ENCODE data around the gene GMPR. TPM values are rescaled to one million over a fixed set of nuclear protein-coding genes. Genes with fewer than 3 reads are reported as not detected.
A peak's percentile ranks its signal among the peaks of the same experiment; 100 is the strongest.

GMPR gene
- total RNA-seq, 1 donor: 6.5 TPM

DNA sequence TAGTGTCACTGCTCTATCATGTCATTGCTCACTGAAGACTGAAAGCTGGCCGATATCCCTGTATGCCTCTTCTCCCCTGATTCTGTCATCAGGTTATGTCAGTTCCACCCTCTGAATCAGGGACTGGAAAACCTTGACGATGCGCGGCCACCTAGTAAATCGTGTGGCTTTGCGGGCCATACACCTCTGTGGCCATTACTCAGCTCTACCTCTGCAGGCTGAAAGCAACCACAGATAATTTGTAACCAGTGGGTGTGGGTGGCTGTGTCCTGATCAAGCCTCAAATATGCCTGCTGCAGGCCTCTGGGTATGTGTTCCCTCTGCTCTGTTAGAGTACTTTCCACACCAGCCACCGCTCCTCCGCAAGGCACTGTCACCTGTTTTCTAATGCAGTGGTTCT, 105.2 kb downstream of the GMPR start:
- Histone ChIP-seq H3K79me2 (ENCODE audit: insufficient read depth, low read length) (no peaks in the 10 kb centered on the region), H3K27ac (ENCODE audit: low read depth, low read length) (peak overlapping the region; percentile 72), H3K36me3 (ENCODE audit: insufficient read depth, low read length) (no peaks in the 10 kb centered on the region), H3K4me1 (ENCODE audit: insufficient read depth, low read length) (peaks cover 39% of the 10 kb centered on the region), H2AFZ (ENCODE audit: low read length) (no peak overlapping the region), H3K27me3 (ENCODE audit: insufficient read depth, low read length) (no peaks in the 10 kb centered on the region), H4K20me1 (ENCODE audit: insufficient read depth, low read length) (no peaks in the 10 kb centered on the region), H3K4me3 (ENCODE audit: insufficient read depth, low read length) (no peak overlapping the region), H3K4me2 (ENCODE audit: insufficient read depth, low read length) (no peak overlapping the region), H3K9me3 (ENCODE audit: low read depth, low read length) (no peaks in the 10 kb centered on the region)
- DNase-seq (ENCODE audit: insufficient read length, low spot score, missing footprints): no peak
- TF ChIP-seq, protein P1, sequence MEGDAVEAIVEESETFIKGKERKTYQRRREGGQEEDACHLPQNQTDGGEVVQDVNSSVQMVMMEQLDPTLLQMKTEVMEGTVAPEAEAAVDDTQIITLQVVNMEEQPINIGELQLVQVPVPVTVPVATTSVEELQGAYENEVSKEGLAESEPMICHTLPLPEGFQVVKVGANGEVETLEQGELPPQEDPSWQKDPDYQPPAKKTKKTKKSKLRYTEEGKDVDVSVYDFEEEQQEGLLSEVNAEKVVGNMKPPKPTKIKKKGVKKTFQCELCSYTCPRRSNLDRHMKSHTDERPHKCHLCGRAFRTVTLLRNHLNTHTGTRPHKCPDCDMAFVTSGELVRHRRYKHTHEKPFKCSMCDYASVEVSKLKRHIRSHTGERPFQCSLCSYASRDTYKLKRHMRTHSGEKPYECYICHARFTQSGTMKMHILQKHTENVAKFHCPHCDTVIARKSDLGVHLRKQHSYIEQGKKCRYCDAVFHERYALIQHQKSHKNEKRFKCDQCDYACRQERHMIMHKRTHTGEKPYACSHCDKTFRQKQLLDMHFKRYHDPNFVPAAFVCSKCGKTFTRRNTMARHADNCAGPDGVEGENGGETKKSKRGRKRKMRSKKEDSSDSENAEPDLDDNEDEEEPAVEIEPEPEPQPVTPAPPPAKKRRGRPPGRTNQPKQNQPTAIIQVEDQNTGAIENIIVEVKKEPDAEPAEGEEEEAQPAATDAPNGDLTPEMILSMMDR (IDR thresholded peaks at IDR 0.05; ENCODE audit: extremely low read depth, low read depth, low read length): no peak

DNA sequence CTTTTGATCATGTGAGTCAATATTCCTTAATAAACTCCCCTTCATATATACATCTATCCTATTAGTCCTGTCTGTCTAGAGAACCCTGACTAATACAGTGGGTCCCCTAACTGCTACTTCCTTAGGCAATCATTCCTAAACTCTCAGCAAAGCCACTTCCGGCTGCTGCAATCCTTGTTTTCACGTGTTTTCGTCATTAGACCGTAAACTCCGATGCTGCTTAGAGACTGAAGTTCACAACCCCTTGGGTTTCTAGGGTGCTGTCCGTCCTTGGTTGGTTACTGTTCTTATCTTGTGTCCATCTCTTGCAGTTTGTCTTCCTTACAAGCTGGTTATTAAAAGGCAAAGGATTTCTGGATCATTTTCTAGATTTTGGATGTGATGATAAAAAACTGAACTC, 106.4 kb downstream of the GMPR start:
- H4K20me1 ChIP-seq (ENCODE audit: insufficient read depth, low read length): no peaks in the 10 kb centered on the region
- TF ChIP-seq, protein P1 (IDR thresholded peaks at IDR 0.05; ENCODE audit: extremely low read depth, low read depth, low read length): no peak
- no peak overlapping the region for H3K4me3 ChIP-seq (ENCODE audit: insufficient read depth, low read length)
- H3K27me3 ChIP-seq (ENCODE audit: insufficient read depth, low read length): no peaks in the 10 kb centered on the region
- no peaks in the 10 kb centered on the region for H3K9me3 ChIP-seq (ENCODE audit: low read depth, low read length)
- DNase-seq (ENCODE audit: insufficient read length, low spot score, missing footprints): no peak
- H3K79me2 ChIP-seq (ENCODE audit: insufficient read depth, low read length): no peaks in the 10 kb centered on the region
- no peak overlapping the region for H2AFZ ChIP-seq (ENCODE audit: low read length)
- H3K4me2 ChIP-seq (ENCODE audit: insufficient read depth, low read length): no peak overlapping the region
- H3K27ac ChIP-seq (ENCODE audit: low read depth, low read length): peak overlapping the region; percentile 72
- H3K4me1 ChIP-seq (ENCODE audit: insufficient read depth, low read length): peaks cover 31% of the 10 kb centered on the region
- no peaks in the 10 kb centered on the region for H3K36me3 ChIP-seq (ENCODE audit: insufficient read depth, low read length)

Small RNA genes lying within 50 kb of the gene (small RNA-seq; reads per million reads assigned to genes)
- gene RF00019 (not detected), gene RNU6-1114P (not detected)

Other genes starting within 250 kb of the GMPR start
- gene MYLIP, start 109.5 kb upstream of the GMPR start, total RNA-seq: 10.1 and 13.8 TPM in 2 replicates

Data from osteoblast (primary cell).